ENCODE results near the gene C15orf62. TPM values are rescaled to one million over a fixed set of nuclear protein-coding genes. Genes with fewer than 3 reads are reported as not detected.

Gene C15orf62
- total and polyA plus RNA-seq, 12 donors = 0.07 to 1.1 (median 0.36) TPM; not detected in 4

DNA sequence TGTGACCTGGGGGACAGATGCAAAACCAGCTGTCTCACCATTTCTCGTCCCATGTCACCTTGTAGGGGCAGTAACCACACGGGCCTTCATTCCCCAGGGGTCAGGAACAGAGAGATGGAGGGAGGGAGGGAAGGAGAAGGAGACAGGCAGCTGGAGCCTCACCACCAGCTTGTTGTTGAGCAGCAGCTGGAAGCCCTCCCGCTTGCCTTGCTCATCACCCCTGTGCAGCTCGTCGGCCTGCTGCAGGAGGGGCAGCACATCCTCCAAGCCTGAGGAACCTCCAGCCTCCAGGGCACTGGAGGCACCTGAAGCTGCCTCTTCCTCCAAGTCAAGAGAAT, 25.0 kb upstream of the C15orf62 start:
- intact Hi-C loops (cut with DNase I) = no loop called here
- Histone ChIP-seq H3K36me3 (replicated peaks in 1 of 2) (peaks cover 0 to 62% of the 10 kb centered on the region in 2 donors), H3K27me3 (no peaks in the 10 kb centered on the region), H3K4me3 (no peak overlapping the region), H3K27ac (no peak overlapping the region), H3K9me3 (replicated peaks in 1 of 3) (no peaks in the 10 kb centered on the region), H3K4me1 (replicated peaks in 1 of 2) (no peaks in the 10 kb centered on the region)
- WGBS, 4 donors = 71 to 77% (median 75%) methylated on average over 4 to 5 of the region's 5 CpGs
- peak in 1 of 7 donors; percentile 42 for DNase-seq
- TF ChIP-seq POLR2A (IDR thresholded peaks at IDR 0.05) (no peak), CTCF (IDR thresholded peaks at IDR 0.05) (no peak)

GRCh38 chr15:40746916-40747418, 22.8 kb upstream of the C15orf62 start:
- Histone ChIP-seq H3K9me3 (replicated peaks in 1 of 3) (no peaks in the 10 kb centered on the region), H3K4me1 (replicated peaks in 1 of 2) (no peaks in the 10 kb centered on the region), H3K4me3 (no peak overlapping the region), H3K27ac (no peak overlapping the region), H3K27me3 (no peaks in the 10 kb centered on the region), H3K36me3 (replicated peaks in 1 of 2) (peaks cover 0 to 54% of the 10 kb centered on the region in 2 donors)
- intact Hi-C loops (cut with DNase I) = no loop called here
- no peak for DNase-seq
- WGBS, 4 donors = 70 to 78% (median 72%) methylated on average over 3 of the region's 3 CpGs
- TF ChIP-seq CTCF (IDR thresholded peaks at IDR 0.05) (no peak), POLR2A (IDR thresholded peaks at IDR 0.05) (no peak)

DNA sequence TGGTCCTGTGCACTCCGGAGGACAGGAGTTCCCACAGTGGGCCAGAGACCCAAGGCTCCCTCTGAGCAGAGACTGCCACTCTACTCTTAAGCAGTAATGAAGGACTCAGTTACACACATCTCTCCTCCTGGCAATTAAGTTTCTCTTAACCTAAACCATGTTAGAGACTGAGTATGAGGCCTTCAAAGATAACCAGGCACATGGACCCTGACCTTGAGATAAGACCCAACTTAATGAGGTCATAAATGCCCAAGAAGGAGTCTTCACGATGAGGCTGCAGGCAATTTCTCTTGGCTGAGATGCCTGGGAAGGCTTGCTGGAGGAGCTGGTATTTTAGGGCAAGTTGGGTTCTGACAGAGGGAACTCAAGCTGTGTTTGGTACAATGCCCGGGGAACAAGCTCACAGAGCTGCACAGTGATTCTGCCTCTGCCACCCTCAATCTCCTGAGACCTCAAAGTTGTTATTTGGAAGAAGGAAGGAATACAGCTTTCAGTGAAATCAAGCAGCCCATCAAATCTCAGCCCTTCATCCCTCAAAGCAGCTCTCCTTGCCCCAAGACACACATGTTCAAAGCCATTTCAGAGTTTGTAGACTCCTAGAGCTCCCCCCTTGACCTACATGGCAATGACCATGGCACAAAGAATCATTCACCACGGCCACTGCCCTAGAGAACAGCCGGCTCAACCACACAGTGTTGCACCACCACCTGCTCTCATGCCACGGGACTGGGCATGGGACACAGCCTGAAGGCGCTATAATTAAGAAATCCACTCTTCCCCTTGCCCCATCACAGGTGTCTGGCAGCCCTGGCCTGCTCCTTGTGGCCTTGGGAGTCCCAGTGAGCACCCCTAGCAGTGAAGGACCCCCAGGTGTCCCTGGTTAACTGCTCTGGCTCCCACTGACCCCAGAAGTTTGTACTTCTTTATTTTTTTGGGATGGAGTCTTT, 21.8 kb upstream of the C15orf62 start:
- TF ChIP-seq POLR2A (IDR thresholded peaks at IDR 0.05) = no peak
- no peak for TF ChIP-seq CTCF (IDR thresholded peaks at IDR 0.05)
- WGBS, 4 donors = 65 to 72% (median 66%) methylated on average over 6 to 7 of the region's 7 CpGs
- Histone ChIP-seq H3K27ac (no peak overlapping the region), H3K4me1 (replicated peaks in 1 of 2) (peaks cover 0 to 2% of the 10 kb centered on the region in 2 donors), H3K4me3 (no peak overlapping the region), H3K36me3 (replicated peaks in 1 of 2) (peaks cover 0 to 49% of the 10 kb centered on the region in 2 donors), H3K27me3 (no peaks in the 10 kb centered on the region), H3K9me3 (replicated peaks in 1 of 3) (no peaks in the 10 kb centered on the region)
- intact Hi-C loops (cut with DNase I) = no loop called here
- DNase-seq = no peak

GRCh38 chr15:40749151-40749630, 20.6 kb upstream of the C15orf62 start:
- TF ChIP-seq POLR2A (IDR thresholded peaks at IDR 0.05) (no peak), CTCF (IDR thresholded peaks at IDR 0.05) (no peak)
- DNase-seq = no peak
- peaks cover 0 to 12% of the 10 kb centered on the region in 2 donors for H3K4me1 ChIP-seq (replicated peaks in 1 of 2)
- intact Hi-C loops (cut with DNase I) = no loop called here
- no peaks in the 10 kb centered on the region for H3K27me3 ChIP-seq
- WGBS, 4 donors = 89 to 98% (median 97%) methylated on average over 3 to 4 of the region's 4 CpGs
- H3K4me3 ChIP-seq = no peak overlapping the region
- peaks cover 0 to 37% of the 10 kb centered on the region in 2 donors for H3K36me3 ChIP-seq (replicated peaks in 1 of 2)
- no peaks in the 10 kb centered on the region for H3K9me3 ChIP-seq (replicated peaks in 1 of 3)
- H3K27ac ChIP-seq = no peak overlapping the region

Data from adrenal gland (tissue), 12 donors.